SK-N-SH (cell line): Measurements from ENCODE around the gene RMI2. TPM values are rescaled to one million over a fixed set of nuclear protein-coding genes. Genes with fewer than 3 reads are reported as not detected.
A peak's percentile ranks its signal among the peaks of the same experiment; 100 is the strongest.

Source experiments
- CTCF ChIA-PET: fragments of 300-600, 350-600 bp; formaldehyde crosslinking; extraction: SDS; loops from one replicate; lab custom pipeline; 2021; lab: Yijun Ruan, JAX
- POLR2A ChIA-PET: fragments of 350-600 bp; sonication (Branson Sonifier 250); formaldehyde crosslinking; extraction: SDS; loops from one replicate; lab custom pipeline; 2020; ENCODE audit warnings: antibody characterized with exemption, inconsistent platforms; lab: Yijun Ruan, JAX
- DNase-seq: peaks from one replicate; pipeline ENCODE4 v3.0.0; 2012
- H2AFZ ChIP-seq: fragments of 200-600 bp; sonication (generic); 2 replicates; pipeline ENCODE4 v1.8.1; 2016; ENCODE audit warnings: antibody characterized with exemption, mild to moderate bottlenecking, low read depth
- H3F3A ChIP-seq: fragments of 200-600 bp; sonication (generic); replicated peaks from 2 replicates; pipeline ENCODE3; 2016; ENCODE audit warnings: antibody characterized with exemption, mild to moderate bottlenecking; ENCODE audit not compliant: insufficient read depth
- H3K27ac ChIP-seq, 2 experiments: fragments of 200-500 bp in 1 of 2; fragments of 200-600 bp in 1 of 2; sonication (Bioruptor generic) in 1 of 2; sonication (generic), shearing (Covaris generic) in 1 of 2; 2 replicates each; pipeline versions ENCODE4 v1.5.1 to v1.6.1; 2014 to 2016; ENCODE audit warnings: low read depth in 2 of 2, inconsistent platforms in 1 of 2, low read length in 1 of 2, mild to moderate bottlenecking in 1 of 2, mixed read lengths in 1 of 2
- H3K27me3 ChIP-seq: fragments of 200-600 bp; sonication (generic), shearing (Covaris generic); 2 replicates; pipeline ENCODE4 v1.6.1; 2016; ENCODE audit warnings: mixed run types; ENCODE audit not compliant: insufficient read depth
- H3K36me3 ChIP-seq, 2 experiments: fragments of 200-500 bp in 1 of 2; fragments of 200-600 bp in 1 of 2; sonication (Bioruptor generic) in 1 of 2; sonication (generic) in 1 of 2; replicated peaks in 1 of 2; 2 replicates each; pipeline versions ENCODE3 to v1.5.1; 2014 to 2016; ENCODE audit warnings: low read length in 1 of 2, mild to moderate bottlenecking in 1 of 2; ENCODE audit not compliant: insufficient read depth in 2 of 2, control insufficient read depth in 1 of 2
- H3K4me1 ChIP-seq, 2 experiments: fragments of 200-500 bp in 1 of 2; fragments of 200-600 bp in 1 of 2; sonication (Bioruptor generic) in 1 of 2; sonication (generic), shearing (Covaris generic) in 1 of 2; 2 replicates each; pipeline versions ENCODE4 v1.5.1 to v1.6.1; 2014 to 2016; ENCODE audit warnings: low read depth in 1 of 2, low read length in 1 of 2, mixed run types in 1 of 2; ENCODE audit not compliant: insufficient read depth in 2 of 2, control insufficient read depth in 1 of 2
- H3K4me2 ChIP-seq: fragments of 200-600 bp; sonication (generic), shearing (Covaris generic); 2 replicates; pipeline ENCODE4 v1.6.1; 2017; ENCODE audit warnings: mixed run types
- H3K4me3 ChIP-seq, 2 experiments: fragments of 200-500 bp in 1 of 2; fragments of 200-600 bp in 1 of 2; sonication (Bioruptor generic) in 1 of 2; sonication (generic), shearing (Covaris generic) in 1 of 2; 2 replicates each; pipeline versions ENCODE4 v1.5.1 to v1.8.1; 2014 to 2016; ENCODE audit warnings: low read depth in 2 of 2, inconsistent platforms in 1 of 2, low read length in 1 of 2, mild to moderate bottlenecking in 1 of 2, mixed read lengths in 1 of 2, moderate library complexity in 1 of 2
- H3K79me2 ChIP-seq: fragments of 200-600 bp; sonication (generic); 2 replicates; pipeline ENCODE4 v1.8.1; 2017; ENCODE audit warnings: mild to moderate bottlenecking; ENCODE audit not compliant: insufficient read depth
- H3K9ac ChIP-seq: fragments of 200-600 bp; sonication (generic); 2 replicates; pipeline ENCODE4 v1.6.1; 2017; ENCODE audit warnings: mixed run types
- H3K9me2 ChIP-seq: fragments of 200-600 bp; sonication (generic); 2 replicates; pipeline ENCODE4 v1.6.1; 2017; ENCODE audit warnings: mixed run types
- H3K9me3 ChIP-seq: fragments of 200-600 bp; sonication (generic); 2 replicates; pipeline ENCODE4 v1.6.1; 2017; ENCODE audit warnings: mixed run types, mild to moderate bottlenecking, moderate library complexity
- H4K20me1 ChIP-seq: fragments of 200-600 bp; sonication (generic); 2 replicates; pipeline ENCODE4 v1.6.1; 2017; ENCODE audit warnings: mild to moderate bottlenecking, mixed run types; ENCODE audit not compliant: insufficient read depth
- CHD2 ChIP-seq: fragments of 150-350 bp; IDR thresholded peaks from 2 replicates; pipeline ENCODE4 v1.6.1; 2018; ENCODE audit warnings: low read length; ENCODE audit not compliant: partially characterized antibody
- EP300 ChIP-seq, 2 experiments: IDR thresholded peaks; 2 replicates each; pipeline versions ENCODE4 v1.4.0 to v1.6.1; 2012; ENCODE audit warnings: borderline replicate concordance in 1 of 2, low read depth in 1 of 2, low read length in 1 of 2
- FOXJ3 ChIP-seq: sonication (generic); formaldehyde crosslinking; IDR thresholded peaks from 2 replicates; pipeline ENCODE4 v1.5.1; 2020; ENCODE audit warnings: mild to moderate bottlenecking, missing genetic modification reagents
- MAX ChIP-seq: IDR thresholded peaks from 2 replicates; pipeline ENCODE4 v1.4.0; 2012; ENCODE audit warnings: low read depth
- MXI1 ChIP-seq: IDR thresholded peaks from 2 replicates; pipeline ENCODE4 v1.6.1; 2012; ENCODE audit warnings: mild to moderate bottlenecking, low read depth, low read length, improper control_type of control experiment
- NFIC ChIP-seq: IDR thresholded peaks from 2 replicates; pipeline ENCODE4 v1.4.0; 2012; ENCODE audit warnings: borderline replicate concordance
- POLR2AphosphoS5 ChIP-seq: IDR thresholded peaks from 2 replicates; pipeline ENCODE4 v1.6.1; 2012; ENCODE audit warnings: low read depth, low read length
- RAD21 ChIP-seq: IDR thresholded peaks from 2 replicates; pipeline ENCODE4 v1.6.1; 2012; ENCODE audit warnings: mild to moderate bottlenecking, low read length
- RFX5 ChIP-seq: IDR thresholded peaks from 2 replicates; pipeline ENCODE4 v1.6.1; 2012; ENCODE audit warnings: mild to moderate bottlenecking, improper control_type of control experiment, low read length
- RXRA ChIP-seq: IDR thresholded peaks from 2 replicates; pipeline ENCODE4 v1.4.0; 2012; ENCODE audit warnings: low read depth, mild to moderate bottlenecking, borderline replicate concordance
- SMC3 ChIP-seq: IDR thresholded peaks from 2 replicates; pipeline ENCODE4 v1.6.1; 2012; ENCODE audit warnings: low read depth, low read length, improper control_type of control experiment
- TEAD4 ChIP-seq: IDR thresholded peaks from 2 replicates; pipeline ENCODE4 v1.4.0; 2012; ENCODE audit warnings: mild to moderate bottlenecking, borderline replicate concordance; ENCODE audit not compliant: insufficient read depth
- USF1 ChIP-seq: IDR thresholded peaks from 2 replicates; pipeline ENCODE4 v1.4.0; 2012; ENCODE audit warnings: low read depth, borderline replicate concordance
- WGBS: methylation state at CpG from one replicate; pipeline ENCODE4 v1.1.6; 2017; ENCODE audit warnings: low lambda C conversion rate; 5-methylcytosine and 5-hydroxymethylcytosine counted together
- polyA plus RNA-seq, 3 experiments: library from polyadenylated mRNA; depleted of rRNA; stranded (reverse); fragments of >200 nt; gene quantifications; 2 replicates each; pipeline ENCODE4 v1.2.3, GENCODE V29; 2012
- TF ChIP-seq, protein P1 (sequence below): IDR thresholded peaks from 2 replicates; pipeline ENCODE4 v1.6.1; 2012; ENCODE audit warnings: mild to moderate bottlenecking, low read depth, low read length, moderate library complexity
- TF ChIP-seq, protein P2 (sequence below): IDR thresholded peaks from 2 replicates; pipeline ENCODE4; 2012

Gene RMI2
- polyA plus RNA-seq, 1 of the 3 experiments (the other 2 are of a cell fraction) = 8.5 TPM

DNA sequence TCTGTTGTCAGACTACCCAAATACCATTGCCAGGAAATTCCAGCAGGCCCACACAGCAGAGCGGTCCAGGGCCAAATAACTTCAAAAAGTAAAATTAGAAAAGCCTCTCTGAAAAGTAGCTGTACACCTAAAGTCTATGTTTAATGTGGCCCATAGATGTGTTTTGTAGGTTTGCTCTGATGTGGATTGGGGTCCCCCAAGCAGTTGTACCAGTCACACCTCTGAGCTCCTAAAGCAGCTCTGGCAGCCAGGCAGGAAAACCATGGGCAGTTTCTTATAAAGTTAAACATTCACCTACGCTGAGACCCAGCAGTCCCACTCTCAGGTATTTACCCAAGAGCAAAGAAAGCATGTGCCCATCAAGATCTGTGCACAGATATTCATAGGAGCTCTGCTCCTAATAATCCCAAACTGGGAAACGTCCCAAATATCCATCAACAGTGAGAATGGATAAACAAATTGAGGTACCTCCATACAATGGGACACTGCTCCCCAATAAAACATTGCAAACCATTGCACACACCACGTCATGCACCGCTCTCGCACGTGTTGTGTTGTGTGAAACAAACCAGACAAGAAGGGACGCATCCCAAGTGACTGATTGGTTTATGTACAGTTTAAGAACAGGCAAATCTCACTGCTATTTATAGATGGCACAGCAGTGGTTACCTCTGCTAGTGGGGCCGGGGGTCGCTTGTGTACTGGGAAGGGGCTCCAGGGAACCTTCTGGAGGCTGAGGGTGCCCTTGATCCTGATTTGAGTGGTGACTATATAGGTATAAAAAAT lies 48.4 kb upstream of the RMI2 start:
- H3K4me3 ChIP-seq = 0 out of 4 replicates have a peak overlapping the region, but pooled peaks of 1 of the 2 experiments have one; percentile 13
- peak overlapping the region; percentile 34 for H3K4me2 ChIP-seq
- H3K9me2 ChIP-seq = no peaks in the 10 kb centered on the region
- no peaks in the 10 kb centered on the region for H3K9me3 ChIP-seq
- CTCF ChIA-PET = interaction anchor here (0.6 to 2.8 kb wide), 15 partner anchors 11 to 346 kb away, joined by 3 to 23 read pairs (median 4); partner anchors contain the start of genes PRM2 and SOCS1
- WGBS = 62% methylated on average over 9 of the region's 10 CpGs
- H3K9ac ChIP-seq = no peak overlapping the region
- H3K36me3 ChIP-seq = no peaks in the 10 kb centered on the region
- DNase-seq = no peak
- no peak overlapping the region for H2AFZ ChIP-seq
- TF ChIP-seq RXRA (no peak), TEAD4 (no peak), RFX5 (no peak), POLR2AphosphoS5 (no peak), SMC3 (no peak), FOXJ3 (no peak)
- TF ChIP-seq, protein P1, sequence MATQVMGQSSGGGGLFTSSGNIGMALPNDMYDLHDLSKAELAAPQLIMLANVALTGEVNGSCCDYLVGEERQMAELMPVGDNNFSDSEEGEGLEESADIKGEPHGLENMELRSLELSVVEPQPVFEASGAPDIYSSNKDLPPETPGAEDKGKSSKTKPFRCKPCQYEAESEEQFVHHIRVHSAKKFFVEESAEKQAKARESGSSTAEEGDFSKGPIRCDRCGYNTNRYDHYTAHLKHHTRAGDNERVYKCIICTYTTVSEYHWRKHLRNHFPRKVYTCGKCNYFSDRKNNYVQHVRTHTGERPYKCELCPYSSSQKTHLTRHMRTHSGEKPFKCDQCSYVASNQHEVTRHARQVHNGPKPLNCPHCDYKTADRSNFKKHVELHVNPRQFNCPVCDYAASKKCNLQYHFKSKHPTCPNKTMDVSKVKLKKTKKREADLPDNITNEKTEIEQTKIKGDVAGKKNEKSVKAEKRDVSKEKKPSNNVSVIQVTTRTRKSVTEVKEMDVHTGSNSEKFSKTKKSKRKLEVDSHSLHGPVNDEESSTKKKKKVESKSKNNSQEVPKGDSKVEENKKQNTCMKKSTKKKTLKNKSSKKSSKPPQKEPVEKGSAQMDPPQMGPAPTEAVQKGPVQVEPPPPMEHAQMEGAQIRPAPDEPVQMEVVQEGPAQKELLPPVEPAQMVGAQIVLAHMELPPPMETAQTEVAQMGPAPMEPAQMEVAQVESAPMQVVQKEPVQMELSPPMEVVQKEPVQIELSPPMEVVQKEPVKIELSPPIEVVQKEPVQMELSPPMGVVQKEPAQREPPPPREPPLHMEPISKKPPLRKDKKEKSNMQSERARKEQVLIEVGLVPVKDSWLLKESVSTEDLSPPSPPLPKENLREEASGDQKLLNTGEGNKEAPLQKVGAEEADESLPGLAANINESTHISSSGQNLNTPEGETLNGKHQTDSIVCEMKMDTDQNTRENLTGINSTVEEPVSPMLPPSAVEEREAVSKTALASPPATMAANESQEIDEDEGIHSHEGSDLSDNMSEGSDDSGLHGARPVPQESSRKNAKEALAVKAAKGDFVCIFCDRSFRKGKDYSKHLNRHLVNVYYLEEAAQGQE = no peak
- TF ChIP-seq, protein P2, sequence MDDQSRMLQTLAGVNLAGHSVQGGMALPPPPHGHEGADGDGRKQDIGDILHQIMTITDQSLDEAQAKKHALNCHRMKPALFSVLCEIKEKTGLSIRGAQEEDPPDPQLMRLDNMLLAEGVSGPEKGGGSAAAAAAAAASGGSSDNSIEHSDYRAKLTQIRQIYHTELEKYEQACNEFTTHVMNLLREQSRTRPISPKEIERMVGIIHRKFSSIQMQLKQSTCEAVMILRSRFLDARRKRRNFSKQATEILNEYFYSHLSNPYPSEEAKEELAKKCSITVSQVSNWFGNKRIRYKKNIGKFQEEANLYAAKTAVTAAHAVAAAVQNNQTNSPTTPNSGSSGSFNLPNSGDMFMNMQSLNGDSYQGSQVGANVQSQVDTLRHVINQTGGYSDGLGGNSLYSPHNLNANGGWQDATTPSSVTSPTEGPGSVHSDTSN = no peak
- TF ChIP-seq, all 33 proteins: peak for 0
- H3K27ac ChIP-seq = peak overlapping the region in 1 of 2 experiments; percentile 86; a peak in 2 of 4 replicates
- POLR2A ChIA-PET = interaction anchor here (0.7 to 1.1 kb wide), 2 partner anchors 22 to 333 kb away, joined by 3 read pairs; no protein-coding TSS in a partner anchor
- no peaks in the 10 kb centered on the region for H3K27me3 ChIP-seq
- peaks cover 0 to 16% of the 10 kb centered on the region in 2 experiments; a peak in 2 of 4 replicates for H3K4me1 ChIP-seq
- no peaks in the 10 kb centered on the region for H4K20me1 ChIP-seq
- peaks cover 3% of the 10 kb centered on the region for H3F3A ChIP-seq
- H3K79me2 ChIP-seq = no peaks in the 10 kb centered on the region

DNA sequence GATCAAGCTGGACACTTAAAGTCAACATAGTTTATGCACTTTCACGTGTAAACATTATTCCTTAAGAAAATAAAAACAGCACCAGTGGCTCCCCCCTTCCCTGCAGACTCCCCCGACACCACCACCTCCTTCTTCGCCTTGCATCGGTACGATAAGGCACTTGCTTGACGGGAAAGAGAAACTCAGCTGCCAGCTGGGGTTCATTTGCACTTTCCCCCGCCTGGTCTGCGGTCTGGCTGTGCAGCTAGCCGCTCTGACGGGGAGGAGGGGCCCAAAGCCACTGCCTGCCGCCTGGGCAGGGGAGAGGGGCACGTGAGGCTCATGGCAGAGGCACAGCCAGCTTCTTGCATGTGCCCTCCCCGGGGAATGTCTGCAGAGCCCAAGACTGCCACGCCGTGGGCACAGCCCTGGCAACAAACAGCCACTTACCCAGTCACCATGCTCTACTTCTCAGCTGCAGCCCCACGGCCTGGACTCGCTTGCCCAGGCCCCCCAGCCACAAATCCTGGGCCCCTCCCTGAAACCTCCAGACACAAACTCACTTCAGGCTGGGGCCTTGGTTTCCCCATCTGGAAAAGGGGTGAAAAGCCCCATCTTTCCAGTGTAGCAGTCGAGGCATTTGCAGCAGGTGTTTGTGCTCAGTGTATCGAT lies 47.6 kb upstream of the RMI2 start:
- Histone ChIP-seq H3K4me1 (peaks cover 0 to 16% of the 10 kb centered on the region in 2 experiments; a peak in 2 of 4 replicates), H3K9ac (no peak overlapping the region), H3K36me3 (no peaks in the 10 kb centered on the region), H3K27me3 (no peaks in the 10 kb centered on the region), H3K9me2 (no peaks in the 10 kb centered on the region), H3F3A (peaks cover 3% of the 10 kb centered on the region), H3K4me3 (0 out of 4 replicates have a peak overlapping the region, but pooled peaks of 1 of the 2 experiments have one; percentile 13), H3K9me3 (no peaks in the 10 kb centered on the region), H3K27ac (peak overlapping the region in 1 of 2 experiments; percentile 86; a peak in 2 of 4 replicates), H2AFZ (peak overlapping the region; percentile 59; the same call in 1 of the 2 replicates), H3K79me2 (no peaks in the 10 kb centered on the region), H4K20me1 (no peaks in the 10 kb centered on the region), H3K4me2 (peak overlapping the region; percentile 34)
- 20% methylated on average over 13 of the region's 19 CpGs for WGBS
- ChIA-PET POLR2A (interaction anchor here (0.7 to 1.3 kb wide), 3 partner anchors 21 to 334 kb away, joined by 3 read pairs; no protein-coding TSS in a partner anchor), CTCF (interaction anchor here (0.6 to 2.8 kb wide), 17 partner anchors 11 to 347 kb away, joined by 3 to 23 read pairs (median 4); partner anchors contain the start of genes PRM2 and SOCS1)
- DNase-seq = peak; percentile 87
- peak; percentile 70; the same call in 1 of the 2 replicates for TF ChIP-seq USF1
- 0 out of 2 replicates have a peak, but pooled peaks have one; percentile 56 for TF ChIP-seq FOXJ3
- peak; percentile 47 for TF ChIP-seq SMC3
- peak; percentile 68 for TF ChIP-seq MAX
- peak in 1 of 2 experiments; percentile 45; a peak in 1 of 4 replicates for TF ChIP-seq EP300 (IDR thresholded peaks at IDR 0.05; ENCODE audit: borderline replicate concordance in 1 of 2, low read depth in 1 of 2, low read length in 1 of 2)
- peak; percentile 50 for TF ChIP-seq RAD21
- TF ChIP-seq RXRA = no peak
- 0 out of 2 replicates have a peak, but pooled peaks have one; percentile 14 for TF ChIP-seq NFIC
- TF ChIP-seq, protein P2 = no peak
- peak; percentile 93 for TF ChIP-seq MXI1
- peak; percentile 85 for TF ChIP-seq CHD2
